ENCODE data around the gene ATG7.
"Not testable (repeated sequence)": the region's sequence is repeated elsewhere in the genome, so short reads cannot be mapped to it uniquely, and the experiment has no call there.

Gene ATG7

DNA sequence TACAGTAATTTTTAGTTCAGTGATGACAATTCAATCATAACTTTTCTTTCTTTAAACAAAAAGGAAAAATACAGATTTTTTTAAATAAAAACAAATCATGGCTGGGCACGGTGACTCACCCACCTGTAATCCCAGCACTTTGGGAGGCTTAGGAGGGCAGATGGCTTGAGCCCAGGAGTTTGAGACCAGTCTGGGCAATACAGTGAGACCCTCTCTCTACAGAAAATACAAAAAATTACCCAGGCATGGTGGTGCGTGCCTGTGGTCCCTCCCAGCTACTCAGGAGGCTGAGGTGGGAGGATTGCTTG, 25.6 kb upstream of the ATG7 start:
- no peak overlapping the region for H3K9ac ChIP-seq (ENCODE audit: insufficient read length)
- no peak for DNase-seq (ENCODE audit: low read depth, low spot score)
- TF ChIP-seq FOXP2 (optimal IDR thresholded peaks at IDR 0.05; ENCODE audit: control extremely low read depth, extremely low read length, insufficient read depth) (no peak), POLR2AphosphoS5 (IDR thresholded peaks at IDR 0.05; ENCODE audit: borderline replicate concordance, low read depth, low read length) (no peak), EZH2 (IDR thresholded peaks at IDR 0.05) (no peak)
- H3K36me3 ChIP-seq (ENCODE audit: insufficient read depth, low read length) = no peaks in the 10 kb centered on the region
- H3K27ac ChIP-seq = no peak overlapping the region
- no peak overlapping the region for H3K4me3 ChIP-seq
- H3K9me3 ChIP-seq (ENCODE audit: low read depth, low read length) = no peaks in the 10 kb centered on the region

DNA sequence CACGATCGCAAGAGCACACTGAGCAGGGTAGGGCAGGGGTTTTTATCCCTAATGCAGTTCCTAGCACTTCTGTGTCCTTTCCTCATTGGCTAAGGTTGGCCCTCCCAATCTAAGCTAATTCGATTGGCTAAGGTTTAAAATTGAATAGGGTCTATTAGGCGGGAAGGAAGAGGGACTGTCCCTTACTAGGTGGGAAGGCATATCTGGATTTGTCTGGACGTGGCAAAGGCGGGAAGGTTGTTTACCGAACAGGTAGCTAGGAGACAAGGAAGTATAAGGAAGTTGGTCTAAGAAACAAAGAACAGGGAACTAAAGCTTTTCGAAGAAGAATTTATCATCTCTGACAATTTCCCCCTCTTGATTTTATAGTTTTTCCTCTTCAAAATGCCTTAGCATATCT, 24.8 kb upstream of the ATG7 start:
- DNase-seq (ENCODE audit: low read depth, low spot score) = no peak
- Histone ChIP-seq H3K27ac (no peak overlapping the region), H3K4me3 (no peak overlapping the region), H3K36me3 (ENCODE audit: insufficient read depth, low read length) (no peaks in the 10 kb centered on the region), H3K9me3 (ENCODE audit: low read depth, low read length) (no peaks in the 10 kb centered on the region), H3K9ac (ENCODE audit: insufficient read length) (no peak overlapping the region)
- TF ChIP-seq EZH2 (IDR thresholded peaks at IDR 0.05) = no peak
- no peak for TF ChIP-seq POLR2AphosphoS5 (IDR thresholded peaks at IDR 0.05; ENCODE audit: borderline replicate concordance, low read depth, low read length)
- TF ChIP-seq FOXP2 (optimal IDR thresholded peaks at IDR 0.05; ENCODE audit: control extremely low read depth, extremely low read length, insufficient read depth) = no peak

DNA sequence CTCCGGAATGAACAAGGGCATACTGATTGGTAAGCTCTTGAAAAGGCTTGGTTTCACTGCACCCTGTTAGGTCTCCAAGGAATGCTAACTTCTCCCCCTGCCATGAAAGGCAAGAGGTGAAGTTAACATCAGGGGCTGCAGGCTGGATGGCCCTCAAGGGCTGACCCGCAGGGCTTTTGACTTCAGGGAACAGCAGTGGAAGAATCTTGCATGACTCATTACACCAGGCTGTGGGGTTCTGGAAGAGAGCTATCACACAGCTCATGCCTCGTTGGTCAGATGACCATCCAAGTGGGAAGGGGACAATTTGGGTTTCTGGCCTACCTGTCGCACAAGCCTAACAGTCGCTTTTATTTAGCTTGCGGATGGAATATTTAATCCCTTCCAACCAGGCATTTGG, 23.6 kb upstream of the ATG7 start:
- TF ChIP-seq EZH2 (IDR thresholded peaks at IDR 0.05) = no peak
- no peak for TF ChIP-seq POLR2AphosphoS5 (IDR thresholded peaks at IDR 0.05; ENCODE audit: borderline replicate concordance, low read depth, low read length)
- TF ChIP-seq FOXP2 (optimal IDR thresholded peaks at IDR 0.05; ENCODE audit: control extremely low read depth, extremely low read length, insufficient read depth) = no peak
- Histone ChIP-seq H3K9me3 (ENCODE audit: low read depth, low read length) (no peaks in the 10 kb centered on the region), H3K27ac (no peak overlapping the region), H3K9ac (ENCODE audit: insufficient read length) (no peak overlapping the region), H3K4me3 (no peak overlapping the region), H3K36me3 (ENCODE audit: insufficient read depth, low read length) (no peaks in the 10 kb centered on the region)
- DNase-seq (ENCODE audit: low read depth, low spot score) = no peak

DNA sequence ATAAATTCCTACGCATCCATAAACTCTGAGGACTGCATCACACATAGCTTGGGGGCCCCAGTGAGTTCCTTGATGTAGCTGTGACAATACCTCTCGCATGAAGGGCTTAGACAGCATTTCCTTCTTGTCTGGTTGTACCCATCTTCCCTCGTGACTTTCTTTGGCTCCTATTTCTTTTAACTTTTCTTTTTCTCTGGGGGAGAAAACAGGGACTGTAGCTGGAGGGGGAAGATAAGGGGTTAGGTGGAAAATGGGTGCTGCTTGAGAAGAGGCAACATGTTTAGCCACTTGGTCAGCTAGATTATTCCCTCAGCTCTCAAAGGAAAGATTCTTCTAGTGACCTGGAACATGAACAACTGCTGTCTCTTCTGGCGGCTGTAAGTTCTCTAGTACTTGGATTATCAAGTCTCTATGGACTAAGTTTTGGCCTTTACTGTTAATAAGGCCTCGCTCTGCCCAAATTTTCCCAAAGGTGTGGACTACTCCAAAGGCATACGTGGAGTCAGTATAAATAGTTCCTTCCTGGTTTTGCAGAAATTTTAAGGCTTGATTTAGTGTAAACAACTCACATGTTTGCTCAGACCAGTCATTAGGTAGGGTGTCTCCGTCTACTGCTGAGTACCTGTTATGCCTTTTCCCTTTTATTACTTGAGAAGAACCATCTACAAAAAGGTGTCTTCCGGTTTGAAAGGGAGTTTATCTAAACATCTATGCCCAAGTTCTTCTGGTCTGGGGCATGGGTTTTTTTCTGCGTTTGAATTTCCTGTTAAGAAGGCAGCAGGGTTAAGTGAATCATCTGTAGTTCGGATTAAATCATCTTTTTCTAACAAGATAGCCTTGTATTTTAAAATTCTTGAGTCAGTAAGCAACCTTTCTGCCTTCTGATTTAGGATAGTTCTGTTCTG, 21.0 kb upstream of the ATG7 start:
- TF ChIP-seq FOXP2 (optimal IDR thresholded peaks at IDR 0.05; ENCODE audit: control extremely low read depth, extremely low read length, insufficient read depth) (no peak), EZH2 (IDR thresholded peaks at IDR 0.05) (no peak), POLR2AphosphoS5 (IDR thresholded peaks at IDR 0.05; ENCODE audit: borderline replicate concordance, low read depth, low read length) (no peak)
- Histone ChIP-seq H3K36me3 (ENCODE audit: insufficient read depth, low read length) (no peaks in the 10 kb centered on the region), H3K9ac (ENCODE audit: insufficient read length) (no peak overlapping the region), H3K27ac (no peak overlapping the region), H3K4me3 (no peak overlapping the region), H3K9me3 (ENCODE audit: low read depth, low read length) (no peaks in the 10 kb centered on the region)
- DNase-seq (ENCODE audit: low read depth, low spot score) = no peak

DNA sequence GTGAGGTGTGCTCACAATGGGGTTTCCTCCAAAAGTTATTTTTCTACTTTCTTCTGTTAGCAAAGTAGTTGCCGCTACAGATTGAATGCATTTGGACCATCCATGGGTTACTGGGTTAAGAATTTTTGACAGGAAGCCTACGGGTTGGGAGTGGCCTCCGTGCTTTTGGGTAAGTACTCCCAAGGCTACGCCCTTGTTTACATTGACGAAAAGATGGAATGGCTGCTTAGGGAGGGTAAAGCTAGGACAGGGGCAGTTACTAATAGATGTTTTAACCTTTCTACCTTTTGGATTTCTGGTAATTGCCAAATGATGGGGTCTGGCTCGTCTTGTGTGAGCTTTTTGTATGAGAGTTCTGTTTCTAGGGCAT, 20.4 kb upstream of the ATG7 start:
- no peak overlapping the region for H3K9ac ChIP-seq (ENCODE audit: insufficient read length)
- no peaks in the 10 kb centered on the region for H3K36me3 ChIP-seq (ENCODE audit: insufficient read depth, low read length)
- no peaks in the 10 kb centered on the region for H3K9me3 ChIP-seq (ENCODE audit: low read depth, low read length)
- no peak for TF ChIP-seq FOXP2 (optimal IDR thresholded peaks at IDR 0.05; ENCODE audit: control extremely low read depth, extremely low read length, insufficient read depth)
- no peak for TF ChIP-seq POLR2AphosphoS5 (IDR thresholded peaks at IDR 0.05; ENCODE audit: borderline replicate concordance, low read depth, low read length)
- TF ChIP-seq EZH2 (IDR thresholded peaks at IDR 0.05) = no peak
- H3K4me3 ChIP-seq = no peak overlapping the region
- DNase-seq (ENCODE audit: low read depth, low spot score) = no peak
- H3K27ac ChIP-seq = no peak overlapping the region

DNA sequence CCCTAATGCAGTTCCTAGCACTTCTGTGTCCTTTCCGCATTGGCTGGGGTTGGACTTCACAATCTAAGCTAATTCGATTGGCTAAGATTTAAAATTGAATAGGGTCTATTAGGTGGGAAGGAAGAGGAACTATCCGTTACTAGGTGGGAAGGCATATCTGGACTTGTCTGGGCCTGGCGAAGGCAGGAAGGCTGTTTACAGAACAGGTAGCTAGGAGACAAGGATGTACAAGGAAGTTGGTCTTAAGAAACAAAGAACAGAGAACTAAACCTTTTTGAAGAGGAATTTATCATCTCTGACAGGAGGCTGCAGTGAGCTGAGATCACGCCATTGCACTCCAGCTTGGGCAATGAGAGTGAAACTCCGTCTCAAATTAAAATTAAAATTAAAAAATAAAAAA, 17.3 kb upstream of the ATG7 start:
- H3K4me3 ChIP-seq = no peak overlapping the region
- TF ChIP-seq POLR2AphosphoS5 (IDR thresholded peaks at IDR 0.05; ENCODE audit: borderline replicate concordance, low read depth, low read length) = no peak
- TF ChIP-seq FOXP2 (optimal IDR thresholded peaks at IDR 0.05; ENCODE audit: control extremely low read depth, extremely low read length, insufficient read depth) = no peak
- TF ChIP-seq EZH2 (IDR thresholded peaks at IDR 0.05) = no peak
- no peaks in the 10 kb centered on the region for H3K36me3 ChIP-seq (ENCODE audit: insufficient read depth, low read length)
- H3K9me3 ChIP-seq (ENCODE audit: low read depth, low read length) = no peaks in the 10 kb centered on the region
- no peak for DNase-seq (ENCODE audit: low read depth, low spot score)
- no peak overlapping the region for H3K27ac ChIP-seq
- no peak overlapping the region for H3K9ac ChIP-seq (ENCODE audit: insufficient read length)

DNA sequence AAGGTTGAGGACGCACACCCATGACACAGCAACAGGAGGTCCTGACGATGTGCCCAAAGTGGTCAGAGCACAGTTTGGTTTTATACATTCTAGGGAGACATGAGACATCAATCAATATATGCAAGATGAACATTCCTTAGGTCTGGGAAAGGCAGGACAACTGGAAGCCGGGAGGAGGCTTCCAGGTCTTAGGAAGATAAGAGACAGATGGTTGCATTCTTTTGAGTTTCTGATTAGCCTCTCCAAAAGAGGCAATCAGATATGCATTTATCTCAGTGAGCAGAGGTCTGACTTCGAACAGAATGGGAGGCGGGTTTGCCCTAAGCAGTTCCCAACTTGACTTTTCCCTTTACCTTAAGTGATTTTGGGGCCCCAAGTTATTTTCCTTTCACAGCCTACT, 16.7 kb upstream of the ATG7 start:
- not testable (repeated sequence) for H3K9ac ChIP-seq (ENCODE audit: insufficient read length); H3K4me3 ChIP-seq; H3K36me3 ChIP-seq (ENCODE audit: insufficient read depth, low read length); DNase-seq (ENCODE audit: low read depth, low spot score); H3K27ac ChIP-seq; H3K9me3 ChIP-seq (ENCODE audit: low read depth, low read length)

DNA sequence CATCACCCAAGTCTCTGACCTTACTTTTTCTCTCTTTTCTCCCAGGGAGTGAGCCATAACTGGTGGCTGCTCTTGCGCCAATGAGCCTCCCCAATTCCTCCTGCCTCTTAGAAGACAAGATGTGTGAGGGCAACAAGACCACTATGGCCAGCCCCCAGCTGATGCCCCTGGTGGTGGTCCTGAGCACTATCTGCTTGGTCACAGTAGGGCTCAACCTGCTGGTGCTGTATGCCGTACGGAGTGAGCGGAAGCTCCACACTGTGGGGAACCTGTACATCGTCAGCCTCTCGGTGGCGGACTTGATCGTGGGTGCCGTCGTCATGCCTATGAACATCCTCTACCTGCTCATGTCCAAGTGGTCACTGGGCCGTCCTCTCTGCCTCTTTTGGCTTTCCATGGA, 13.2 kb upstream of the ATG7 start:
- DNase-seq (ENCODE audit: low read depth, low spot score) = no peak
- TF ChIP-seq EZH2 (IDR thresholded peaks at IDR 0.05) = no peak
- no peak for TF ChIP-seq POLR2AphosphoS5 (IDR thresholded peaks at IDR 0.05; ENCODE audit: borderline replicate concordance, low read depth, low read length)
- TF ChIP-seq FOXP2 (optimal IDR thresholded peaks at IDR 0.05; ENCODE audit: control extremely low read depth, extremely low read length, insufficient read depth) = no peak
- no peak overlapping the region for H3K4me3 ChIP-seq
- H3K9ac ChIP-seq (ENCODE audit: insufficient read length) = no peak overlapping the region
- no peak overlapping the region for H3K27ac ChIP-seq
- H3K9me3 ChIP-seq (ENCODE audit: low read depth, low read length) = no peaks in the 10 kb centered on the region
- H3K36me3 ChIP-seq (ENCODE audit: insufficient read depth, low read length) = no peaks in the 10 kb centered on the region

DNA sequence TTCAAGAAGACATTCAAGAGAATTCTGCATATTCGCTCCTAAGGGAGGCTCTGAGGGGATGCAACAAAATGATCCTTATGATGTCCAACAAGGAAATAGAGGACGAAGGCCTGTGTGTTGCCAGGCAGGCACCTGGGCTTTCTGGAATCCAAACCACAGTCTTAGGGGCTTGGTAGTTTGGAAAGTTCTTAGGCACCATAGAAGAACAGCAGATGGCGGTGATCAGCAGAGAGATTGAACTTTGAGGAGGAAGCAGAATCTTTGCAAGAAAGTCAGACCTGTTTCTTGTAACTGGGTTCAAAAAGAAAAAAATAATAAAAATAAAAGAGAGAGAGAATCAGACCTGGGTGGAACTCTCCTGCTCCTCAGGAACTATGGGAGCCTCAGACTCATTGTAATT, 11.7 kb upstream of the ATG7 start:
- Histone ChIP-seq H3K9ac (ENCODE audit: insufficient read length) (no peak overlapping the region), H3K36me3 (ENCODE audit: insufficient read depth, low read length) (no peaks in the 10 kb centered on the region), H3K4me3 (no peak overlapping the region), H3K9me3 (ENCODE audit: low read depth, low read length) (no peaks in the 10 kb centered on the region), H3K27ac (no peak overlapping the region)
- DNase-seq (ENCODE audit: low read depth, low spot score) = no peak
- TF ChIP-seq FOXP2 (optimal IDR thresholded peaks at IDR 0.05; ENCODE audit: control extremely low read depth, extremely low read length, insufficient read depth) (no peak), POLR2AphosphoS5 (IDR thresholded peaks at IDR 0.05; ENCODE audit: borderline replicate concordance, low read depth, low read length) (no peak), EZH2 (IDR thresholded peaks at IDR 0.05) (no peak)

All from SK-N-MC (cell line).